ENCODE data around the gene PIAS4.
"Not testable (repeated sequence)": the region's sequence is repeated elsewhere in the genome, so short reads cannot be mapped to it uniquely, and the experiment has no call there.

Gene PIAS4

GRCh38 chr19:3998667-3999412 lies 8.7 kb upstream of the PIAS4 start:
- not testable (repeated sequence) for DNase-seq

- not testable (repeated sequence) for DNase-seq
These were observed 6.7 kb upstream of the PIAS4 start for GRCh38 chr19:4000798-4001197.

GRCh38 chr19:4005436-4005835 lies 2.1 kb upstream of the PIAS4 start:
- not testable (repeated sequence) for DNase-seq

- no peak for DNase-seq
These were observed 452 bp downstream of the PIAS4 start for GRCh38 chr19:4007836-4008539.

GRCh38 chr19:4009990-4010807 lies 2.7 kb downstream of the PIAS4 start:
- DNase-seq, result no peak

- DNase-seq, result no peak
These were observed 3.2 kb downstream of the PIAS4 start for GRCh38 chr19:4010808-4011110.

- not testable (repeated sequence) for DNase-seq
These were observed 3.9 kb downstream of the PIAS4 start for GRCh38 chr19:4011430-4011829.

GRCh38 chr19:4012092-4012974 lies 4.8 kb downstream of the PIAS4 start:
- peak; percentile 71 for DNase-seq

GRCh38 chr19:4012975-4013634 lies 5.6 kb downstream of the PIAS4 start:
- no peak for DNase-seq

GRCh38 chr19:4013886-4014540 lies 6.5 kb downstream of the PIAS4 start:
- DNase-seq, result no peak

- no peak for DNase-seq
These were observed 7.3 kb downstream of the PIAS4 start for GRCh38 chr19:4014541-4015491.

GRCh38 chr19:4015705-4016402 lies 8.3 kb downstream of the PIAS4 start:
- no peak for DNase-seq

GRCh38 chr19:4016486-4016885 lies 8.9 kb downstream of the PIAS4 start:
- DNase-seq, result no peak

GRCh38 chr19:4016903-4017638 lies 9.5 kb downstream of the PIAS4 start:
- DNase-seq, result no peak

- DNase-seq, result no peak
These were observed 10.6 kb downstream of the PIAS4 start for GRCh38 chr19:4018140-4018613.

GRCh38 chr19:4018775-4019504 lies 11.4 kb downstream of the PIAS4 start:
- DNase-seq, result no peak

- DNase-seq, result no peak
These were observed 12.0 kb downstream of the PIAS4 start for GRCh38 chr19:4019578-4019977.
